GM12878 (cell line): ENCODE results near the gene MROH2A. TPM values are rescaled to one million over a fixed set of nuclear protein-coding genes. Genes with fewer than 3 reads are reported as not detected.

Experiments used
- ATAC-seq: fragments of 200-7000 bp; cut with Tn5 transposase; 3 replicates; pipeline ENCODE4 v1.9.1; 2020; ENCODE audit warnings: mild to moderate bottlenecking, moderate library complexity
- BruUV-seq: library from RNA; stranded (reverse); fragments of 400-500 nt; replicated peaks from 2 replicates; lab custom pipeline; 2021; lab: Mats Ljungman, UMichigan
- CTCF ChIA-PET: fragments of 300-600 bp; sonication (Branson Sonifier 250); formaldehyde crosslinking; extraction: SDS; loops from one replicate; lab custom pipeline; 2021; ENCODE audit warnings: inconsistent platforms; lab: Yijun Ruan, JAX
- POLR2A ChIA-PET: fragments of 350-600 bp; formaldehyde crosslinking; extraction: SDS; loops from one replicate; lab custom pipeline; 2021; ENCODE audit warnings: inconsistent platforms; lab: Charles Lee
- RAD21 ChIA-PET: fragments of 300-600 bp; sonication (Branson Sonifier 250); formaldehyde crosslinking; loops from one replicate; lab custom pipeline; 2023; ENCODE audit warnings: antibody characterized with exemption; ENCODE audit not compliant: unreplicated experiment; lab: Charles Lee
- SMC1A ChIA-PET: fragments of 300-600 bp; sonication (Branson Sonifier 250); formaldehyde crosslinking; loops from one replicate; lab custom pipeline; 2023; ENCODE audit not compliant: unreplicated experiment, uncharacterized antibody; lab: Charles Lee
- DNase-seq: peaks from one replicate; pipeline ENCODE4 v3.0.0-alpha.2; 2011; ENCODE audit warnings: low read depth, low spot score
- FAIRE-seq: peaks from 3 replicates; lab custom pipeline; 2011; peaks lifted over from hg19 to GRCh38; lab: Jason Lieb, UNC
- H2AFZ ChIP-seq: 2 replicates; pipeline ENCODE4 v1.6.0; 2011; ENCODE audit warnings: low read depth, low read length, control low read depth; ENCODE audit not compliant: control insufficient read depth
- H3K27ac ChIP-seq: 2 replicates; pipeline ENCODE4 v1.5.1; 2011; ENCODE audit warnings: control low read depth; ENCODE audit not compliant: control insufficient read depth, insufficient read depth
- H3K27me3 ChIP-seq, 2 experiments: replicated peaks in 1 of 2; 2 replicates each; pipeline versions ENCODE4 v1.6.0 to v1.6.1; 2011; ENCODE audit warnings: low read length in 1 of 2; ENCODE audit not compliant: control insufficient read depth in 2 of 2, insufficient read depth in 2 of 2
- H3K36me3 ChIP-seq, 2 experiments: 2 replicates each; pipeline ENCODE4 v1.5.1; 2011; ENCODE audit warnings: low read length in 1 of 2; ENCODE audit not compliant: control insufficient read depth in 2 of 2, insufficient read depth in 2 of 2
- H3K4me1 ChIP-seq: 2 replicates; pipeline ENCODE4 v1.6.1; 2011; ENCODE audit warnings: mild to moderate bottlenecking, low read length, moderate library complexity, mixed read lengths; ENCODE audit not compliant: control insufficient read depth, insufficient read depth
- H3K4me2 ChIP-seq: 2 replicates; pipeline ENCODE4 v1.6.0; 2011; ENCODE audit warnings: control low read depth; ENCODE audit not compliant: control insufficient read depth, insufficient read depth
- H3K4me3 ChIP-seq: fragments of 200-600 bp; sonication (generic); 2 replicates; pipeline ENCODE4 v1.5.1; 2016
- H3K79me2 ChIP-seq: 2 replicates; pipeline ENCODE4 v1.6.0; 2011; ENCODE audit warnings: low read length; ENCODE audit not compliant: control insufficient read depth, insufficient read depth
- H3K9ac ChIP-seq: 2 replicates; pipeline ENCODE4 v1.8.0; 2011; ENCODE audit warnings: low read length, control low read depth, mixed read lengths; ENCODE audit not compliant: control insufficient read depth, insufficient read depth
- H3K9me3 ChIP-seq: replicated peaks from 3 replicates; pipeline ENCODE4 v1.5.1; 2011; ENCODE audit warnings: mild to moderate bottlenecking, low read length; ENCODE audit not compliant: control insufficient read depth, insufficient read depth
- H4K20me1 ChIP-seq: 2 replicates; pipeline ENCODE4 v1.6.0; 2011; ENCODE audit not compliant: control insufficient read depth, insufficient read depth
- ESRRA ChIP-seq: IDR thresholded peaks from 2 replicates; pipeline ENCODE4 v1.6.1; 2012; ENCODE audit warnings: mild to moderate bottlenecking, low read length, improper control_type of control experiment
- FOS ChIP-seq: IDR thresholded peaks from 3 replicates; pipeline ENCODE4 v1.6.1; 2011; ENCODE audit warnings: borderline replicate concordance; ENCODE audit not compliant: insufficient read length; ENCODE audit errors: extremely low read depth
- IRF3 ChIP-seq: fragments of 450-650 bp; IDR thresholded peaks from 2 replicates; pipeline ENCODE4 v1.6.1; 2014; ENCODE audit warnings: mild to moderate bottlenecking
- IRF4 ChIP-seq: IDR thresholded peaks from 2 replicates; pipeline ENCODE4 v1.6.1; 2011; ENCODE audit warnings: low read depth, low read length
- JUNB ChIP-seq: IDR thresholded peaks from 2 replicates; pipeline ENCODE4 v1.6.1; 2016; ENCODE audit warnings: antibody characterized with exemption, mild to moderate bottlenecking
- MYC ChIP-seq: IDR thresholded peaks from 2 replicates; pipeline ENCODE4 v1.6.1; 2011; ENCODE audit warnings: mild to moderate bottlenecking, low read length, moderate library complexity, inconsistent platforms; ENCODE audit not compliant: insufficient read depth, insufficient replicate concordance, insufficient read length, severe bottlenecking
- RB1 ChIP-seq: fragments of 450-650 bp; formaldehyde crosslinking; IDR thresholded peaks from 2 replicates; pipeline ENCODE4 v1.6.1; 2017; ENCODE audit warnings: mild to moderate bottlenecking, borderline replicate concordance
- RCOR1 ChIP-seq: conservative IDR thresholded peaks from 2 replicates; pipeline ENCODE4 v1.6.1; 2012; ENCODE audit warnings: low read depth, low read length, improper control_type of control experiment
- USF1 ChIP-seq: IDR thresholded peaks from 2 replicates; pipeline ENCODE4 v1.6.1; 2011; ENCODE audit warnings: borderline replicate concordance, low read depth, mild to moderate bottlenecking, moderate library complexity, mixed read lengths, low read length; ENCODE audit not compliant: insufficient read depth; ENCODE audit errors: extremely low read length
- ZNF24 ChIP-seq: fragments of 450-650 bp; IDR thresholded peaks from 2 replicates; pipeline ENCODE4 v1.6.1; 2017; ENCODE audit warnings: antibody characterized with exemption, mild to moderate bottlenecking
- ZNF622 ChIP-seq: fragments of 450-650 bp; IDR thresholded peaks from 2 replicates; pipeline ENCODE4 v1.6.1; 2017; ENCODE audit warnings: mild to moderate bottlenecking, inconsistent platforms
- ZSCAN29 ChIP-seq: fragments of 450-650 bp; IDR thresholded peaks from 2 replicates; pipeline ENCODE4 v1.6.1; 2017; ENCODE audit warnings: mild to moderate bottlenecking, moderate library complexity
- WGBS: methylation state at CpG from one replicate; pipeline ENCODE4 v1.1.6; 2016; ENCODE audit warnings: low lambda C conversion rate; ENCODE audit not compliant: insufficient replicate concordance, insufficient coverage; ENCODE audit errors: missing lambda C conversion rate; 5-methylcytosine and 5-hydroxymethylcytosine counted together
- in situ Hi-C: fragments of 300-500 bp; cut with MboI; formaldehyde crosslinking; loops from 9 replicates; pipeline ENCODE4 v1.14.3; 2018; ENCODE audit warnings: mixed read lengths
- intact Hi-C: fragments of 100-400 bp; cut with micrococcal nuclease; formaldehyde crosslinking; loops from one replicate; pipeline ENCODE4 v1.14.2; 2022; ENCODE audit not compliant: unreplicated experiment
- polyA plus RNA-seq, 11 experiments: library from polyadenylated mRNA; depleted of rRNA in 4 of 11; unstranded in 6 of 11; stranded (reverse) in 5 of 11; fragments of >200 nt; fragmentation: Nextera tagmentation in 4 of 11; fragmentation: Illumina TruSeq in 1 of 11; extraction: Ambion mirVana in 4 of 11; extraction: Trizol in 1 of 11; gene quantifications; 1 replicate in 1 of 11; 2 replicates in 10 of 11; pipeline versions ENCODE4 v1.2.1 to v1.2.3, GENCODE V29; 2011 to 2016; ENCODE audit warnings: inconsistent platforms in 2 of 11, missing spikeins in 2 of 11, low read depth in 1 of 11
- total RNA-seq, 4 experiments: library from RNA; depleted of rRNA in 3 of 4; stranded (reverse); fragments of >200 nt in 3 of 4; fragmentation: Illumina TruSeq in 1 of 4; extraction: Trizol in 1 of 4; gene quantifications; 2 replicates each; pipeline versions ENCODE4 v1.2.1 to v1.2.3, GENCODE V29; 2013 to 2021
- TF ChIP-seq, protein P1 (sequence below): fragments of 450-650 bp; IDR thresholded peaks from 2 replicates; pipeline ENCODE4 v1.6.1; 2016; ENCODE audit warnings: mild to moderate bottlenecking

MROH2A gene
- total and polyA plus RNA-seq, 10 of the 15 experiments (the other 5 are each of a cell fraction or from before 2014, with no cell fraction given): not detected

GRCh38 chr2:233866479-233866878, 88.3 kb downstream of the MROH2A start:
- no peak overlapping the region for H3K4me2 ChIP-seq
- H3K27ac ChIP-seq: no peak overlapping the region
- FAIRE-seq: no peak
- no peaks in the 10 kb centered on the region for H3K4me1 ChIP-seq
- CTCF ChIA-PET: interaction anchor here (2.2 kb wide), 1 partner anchor 9 kb away, joined by 6 read pairs; no protein-coding TSS in a partner anchor
- SMC1A ChIA-PET: no interaction called here
- H3K9ac ChIP-seq: no peak overlapping the region
- H4K20me1 ChIP-seq: no peaks in the 10 kb centered on the region
- no peaks in the 10 kb centered on the region for H3K36me3 ChIP-seq
- in situ Hi-C loops: no loop called here
- RAD21 ChIA-PET: no interaction called here
- BruUV-seq: no TSS peak
- no peak for ATAC-seq
- 95% methylated on average over 11 of the region's 11 CpGs for WGBS
- H3K9me3 ChIP-seq: no peaks in the 10 kb centered on the region; the same call in 1 of the 3 replicates
- H3K4me3 ChIP-seq: no peak overlapping the region
- no peak for DNase-seq
- intact Hi-C loops: no loop called here
- no peak overlapping the region for H2AFZ ChIP-seq
- TF ChIP-seq JUNB: no peak
- TF ChIP-seq, protein P1, sequence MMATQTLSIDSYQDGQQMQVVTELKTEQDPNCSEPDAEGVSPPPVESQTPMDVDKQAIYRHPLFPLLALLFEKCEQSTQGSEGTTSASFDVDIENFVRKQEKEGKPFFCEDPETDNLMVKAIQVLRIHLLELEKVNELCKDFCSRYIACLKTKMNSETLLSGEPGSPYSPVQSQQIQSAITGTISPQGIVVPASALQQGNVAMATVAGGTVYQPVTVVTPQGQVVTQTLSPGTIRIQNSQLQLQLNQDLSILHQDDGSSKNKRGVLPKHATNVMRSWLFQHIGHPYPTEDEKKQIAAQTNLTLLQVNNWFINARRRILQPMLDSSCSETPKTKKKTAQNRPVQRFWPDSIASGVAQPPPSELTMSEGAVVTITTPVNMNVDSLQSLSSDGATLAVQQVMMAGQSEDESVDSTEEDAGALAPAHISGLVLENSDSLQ: no peak
- no peak for TF ChIP-seq FOS
- TF ChIP-seq MYC: no peak
- TF ChIP-seq ZNF24: no peak
- no peak for TF ChIP-seq IRF4
- TF ChIP-seq RCOR1: no peak
- no peak for TF ChIP-seq ZNF622
- TF ChIP-seq ESRRA: no peak
- TF ChIP-seq USF1: no peak
- no peak for TF ChIP-seq IRF3
- TF ChIP-seq RB1: no peak
- no peak for TF ChIP-seq ZSCAN29
- no peaks in the 10 kb centered on the region; the same call in 1 of the 2 replicates for H3K79me2 ChIP-seq
- POLR2A ChIA-PET: no interaction called here
- H3K27me3 ChIP-seq: no peaks in the 10 kb centered on the region
